Posterior cingulate gyrus (tissue), 11 donors: ENCODE data around the gene USP27X.

Experiments
- DNase-seq, 10 donors: peaks; one replicate each; pipeline versions ENCODE4 v3.0.0 to v3.0.0-alpha.2; 2020 to 2021; ENCODE audit warnings: mixed read lengths in 3 of 10
- intact Hi-C: fragments of 100-400 bp; cut with DNase I; formaldehyde crosslinking; loops from one replicate; pipeline ENCODE4 v1.15.1; 2023

The USP27X gene

GRCh38 chrX:49878834-49879655 is at the start of gene USP27X:
Gene USP27X (plus strand): TSS chrX:49879484. CDS start chrX:49880308, 824 bp downstream.
- intact Hi-C loops = loop anchor here (5.0 kb wide), 1 partner anchor 37 kb away; no protein-coding TSS in a partner anchor
- peak; percentile 54 to 96 (median 67) for DNase-seq

GRCh38 chrX:49838374-49838773 is 40.9 kb upstream of the USP27X start:
- intact Hi-C loops = loop anchor here (10.0 kb wide), 1 partner anchor 544 kb away; no protein-coding TSS in a partner anchor

GRCh38 chrX:49840679-49841078 is 38.6 kb upstream of the USP27X start:
- DNase-seq = peak; percentile 41 to 95 (median 71)
- intact Hi-C loops = loop anchor here (5.0 kb wide), 1 partner anchor 37 kb away; the partner anchor contains the start of gene USP27X

More at GRCh38 chrX:49838374-49838773, 40.9 kb upstream of the USP27X start:
- DNase-seq = peak in 5 of 10 donors; percentile 13 to 71 (median 16)

- intact Hi-C loops = loop anchor here (5.0 kb wide), 1 partner anchor 35 kb away; the partner anchor contains the start of gene USP27X
- DNase-seq = no peak
Measured at GRCh38 chrX:49842621-49843020, 36.7 kb upstream of the USP27X start.

GRCh38 chrX:49844611-49845010 is 34.7 kb upstream of the USP27X start:
- DNase-seq = peak in 9 of 10 donors; percentile 11 to 91 (median 57)
- intact Hi-C loops = loop anchor here (5.0 kb wide), 1 partner anchor 33 kb away; the partner anchor contains the start of gene USP27X

- no peak for DNase-seq
- intact Hi-C loops = no loop called here
Measured at GRCh38 chrX:49845701-49846403, 33.4 kb upstream of the USP27X start.

- intact Hi-C loops = no loop called here
- DNase-seq = no peak
Measured at GRCh38 chrX:49846522-49846921, 32.8 kb upstream of the USP27X start.

GRCh38 chrX:49848275-49848674 is 31.0 kb upstream of the USP27X start:
- intact Hi-C loops = no loop called here

GRCh38 chrX:49850028-49850427 is 29.3 kb upstream of the USP27X start:
- intact Hi-C loops = no loop called here

More at GRCh38 chrX:49848275-49848674, 31.0 kb upstream of the USP27X start:
- no peak for DNase-seq

GRCh38 chrX:49853661-49854060 is 25.6 kb upstream of the USP27X start:
- intact Hi-C loops = no loop called here
- DNase-seq = no peak

More at GRCh38 chrX:49850028-49850427, 29.3 kb upstream of the USP27X start:
- DNase-seq = no peak

- DNase-seq = no peak
- intact Hi-C loops = no loop called here
Measured at GRCh38 chrX:49856819-49857218, 22.5 kb upstream of the USP27X start.

GRCh38 chrX:49858341-49858740 is 20.9 kb upstream of the USP27X start:
- DNase-seq = no peak
- intact Hi-C loops = no loop called here

GRCh38 chrX:49859491-49859890 is 19.8 kb upstream of the USP27X start:
- intact Hi-C loops = no loop called here
- no peak for DNase-seq

GRCh38 chrX:49860867-49861535 is 18.3 kb upstream of the USP27X start:
- intact Hi-C loops = no loop called here
- DNase-seq = no peak

GRCh38 chrX:49862093-49862492 is 17.2 kb upstream of the USP27X start:
- intact Hi-C loops = no loop called here

GRCh38 chrX:49868739-49869138 is 10.5 kb upstream of the USP27X start:
- DNase-seq = no peak
- intact Hi-C loops = no loop called here

More at GRCh38 chrX:49862093-49862492, 17.2 kb upstream of the USP27X start:
- no peak for DNase-seq

- DNase-seq = no peak
- intact Hi-C loops = loop anchor here (5.0 kb wide), 1 partner anchor 34 kb away; no protein-coding TSS in a partner anchor
Measured at GRCh38 chrX:49876750-49877149, 2.5 kb upstream of the USP27X start.

- no peak for DNase-seq
- intact Hi-C loops = loop anchor here (5.0 kb wide), 1 partner anchor 35 kb away; no protein-coding TSS in a partner anchor
Measured at GRCh38 chrX:49877397-49878101, 1.7 kb upstream of the USP27X start.

GRCh38 chrX:49878128-49878833 is 1.0 kb upstream of the USP27X start:
- intact Hi-C loops = loop anchor here (5.0 kb wide), 1 partner anchor 36 kb away; no protein-coding TSS in a partner anchor
- DNase-seq = peak in 3 of 10 donors; percentile 10 to 79 (median 76)
